GM18498 (cell line): ENCODE data around the gene ZBTB37.
"Not testable (repeated sequence)": the region's sequence is repeated elsewhere in the genome, so short reads cannot be mapped to it uniquely, and the experiment has no call there.

ENCODE experiments used
- ATAC-seq: cut with Tn5 transposase; IDR thresholded peaks from one replicate; pipeline ENCODE4 v1.9.1; 2021; ENCODE audit warnings: mild to moderate bottlenecking, moderate library complexity; ENCODE audit not compliant: unreplicated experiment

The ZBTB37 gene

GRCh38 chr1:173865468-173866164 lies 2.6 kb upstream of the ZBTB37 start:
- no peak for ATAC-seq

DNA sequence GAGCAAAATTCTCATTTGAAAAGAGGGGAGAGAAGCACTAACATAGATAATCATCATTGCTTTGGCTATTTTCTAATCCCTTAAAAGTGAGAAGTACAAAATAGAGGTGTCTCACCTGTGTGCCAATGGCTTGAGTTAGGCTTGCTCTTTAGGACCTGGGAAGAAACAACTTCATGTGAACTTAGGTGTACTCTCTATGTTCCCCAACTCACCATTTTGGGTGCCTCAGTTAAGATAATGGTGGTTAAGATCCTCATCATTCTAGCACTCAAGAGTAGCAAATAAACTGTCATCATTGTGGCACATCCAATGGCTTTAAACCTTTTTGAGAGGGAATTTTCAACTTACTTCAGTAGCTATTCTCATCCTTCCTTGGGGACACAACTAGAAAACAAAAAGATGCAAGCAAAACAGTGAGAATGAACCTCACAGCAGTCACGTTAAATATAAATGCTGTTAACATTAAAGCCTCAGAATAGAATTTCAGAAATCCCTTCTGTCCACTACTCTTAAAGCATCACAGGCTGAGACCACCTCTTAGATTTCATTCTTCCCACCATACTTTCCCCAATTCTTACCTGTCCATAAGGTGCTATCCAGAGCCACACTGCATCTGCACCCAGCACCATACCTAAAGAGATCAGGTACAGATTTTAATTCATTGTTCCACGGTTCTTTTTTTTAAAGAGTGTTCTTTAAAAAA lies 1.6 kb upstream of the ZBTB37 start:
- no peak for ATAC-seq

GRCh38 chr1:173867141-173867752 lies 933 bp upstream of the ZBTB37 start:
- no peak for ATAC-seq

DNA sequence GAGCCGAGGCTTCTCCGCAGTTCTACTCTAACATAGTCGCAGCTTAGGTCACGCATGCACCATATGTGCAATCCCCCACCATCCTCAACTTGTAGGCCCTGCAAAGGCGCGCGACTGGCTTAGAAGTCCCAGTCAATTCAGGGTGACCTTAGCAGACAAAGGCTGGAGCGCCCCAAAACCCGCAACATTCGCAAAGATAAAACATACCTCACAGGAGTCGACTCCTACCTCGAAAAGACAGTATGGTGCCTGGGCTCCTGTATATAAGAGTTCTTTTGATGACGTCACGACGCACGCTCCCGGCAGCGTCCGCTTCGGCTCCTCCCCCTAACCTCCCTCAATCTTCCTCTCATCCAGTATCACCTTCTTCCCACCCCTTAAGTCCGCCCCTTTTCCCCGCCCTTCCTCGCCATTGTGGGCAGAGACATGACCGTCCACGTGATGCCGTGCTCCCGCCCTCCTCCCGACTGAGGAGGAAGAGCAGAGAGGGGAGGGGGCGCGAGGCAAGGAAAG lies 371 bp upstream of the ZBTB37 start, which contains the start of gene GAS5:
TSS of gene GAS5 (minus strand) at position 237 of the 513 bp plus-strand sequence.
- peak; percentile 74 for ATAC-seq

GRCh38 chr1:173869021-173869359 lies 810 bp downstream of the ZBTB37 start:
- ATAC-seq, result no peak

DNA sequence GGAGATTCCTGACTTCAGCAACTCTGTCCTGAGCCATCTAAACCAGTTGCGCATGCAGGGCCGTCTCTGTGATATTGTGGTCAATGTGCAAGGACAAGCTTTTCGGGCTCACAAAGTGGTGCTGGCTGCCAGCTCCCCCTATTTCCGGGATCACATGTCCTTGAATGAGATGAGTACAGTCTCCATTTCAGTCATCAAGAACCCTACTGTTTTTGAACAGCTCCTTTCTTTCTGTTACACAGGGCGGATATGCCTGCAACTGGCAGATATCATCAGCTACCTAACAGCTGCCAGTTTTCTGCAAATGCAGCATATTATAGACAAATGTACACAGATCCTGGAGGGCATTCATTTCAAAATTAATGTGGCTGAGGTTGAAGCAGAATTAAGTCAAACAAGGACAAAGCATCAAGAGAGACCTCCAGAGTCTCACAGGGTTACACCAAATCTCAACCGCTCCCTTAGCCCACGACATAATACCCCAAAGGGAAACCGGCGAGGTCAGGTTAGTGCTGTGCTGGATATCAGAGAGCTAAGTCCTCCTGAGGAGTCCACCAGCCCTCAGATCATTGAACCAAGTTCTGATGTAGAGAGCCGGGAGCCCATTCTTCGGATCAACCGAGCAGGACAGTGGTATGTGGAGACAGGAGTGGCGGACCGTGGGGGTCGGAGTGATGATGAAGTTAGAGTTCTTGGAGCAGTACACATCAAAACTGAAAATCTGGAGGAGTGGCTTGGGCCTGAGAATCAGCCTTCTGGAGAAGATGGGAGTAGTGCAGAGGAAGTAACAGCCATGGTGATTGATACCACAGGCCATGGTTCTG lies 2.3 kb downstream of the ZBTB37 start:
- peak; percentile 21 for ATAC-seq

GRCh38 chr1:173871091-173871490 lies 2.9 kb downstream of the ZBTB37 start:
- ATAC-seq, result no peak

DNA sequence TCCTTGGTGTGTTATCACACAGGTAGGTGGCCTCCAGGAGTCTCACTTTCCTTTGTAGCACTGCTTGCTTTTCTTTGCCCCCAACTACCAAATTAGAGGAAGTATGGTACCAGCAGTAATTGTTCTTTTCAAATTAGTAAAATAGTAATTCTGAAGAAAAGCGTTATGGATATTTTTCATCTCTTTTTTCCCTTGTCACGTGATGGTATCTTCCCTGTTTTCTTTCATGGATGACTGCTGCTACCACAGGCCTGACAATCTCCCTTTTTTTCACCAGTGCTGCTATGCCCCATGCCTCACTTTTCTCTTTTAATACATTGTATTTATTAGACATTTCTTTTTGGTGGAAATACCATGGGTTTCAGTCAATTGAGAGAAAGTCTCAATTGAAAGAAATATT lies 3.3 kb downstream of the ZBTB37 start:
- no peak for ATAC-seq

DNA sequence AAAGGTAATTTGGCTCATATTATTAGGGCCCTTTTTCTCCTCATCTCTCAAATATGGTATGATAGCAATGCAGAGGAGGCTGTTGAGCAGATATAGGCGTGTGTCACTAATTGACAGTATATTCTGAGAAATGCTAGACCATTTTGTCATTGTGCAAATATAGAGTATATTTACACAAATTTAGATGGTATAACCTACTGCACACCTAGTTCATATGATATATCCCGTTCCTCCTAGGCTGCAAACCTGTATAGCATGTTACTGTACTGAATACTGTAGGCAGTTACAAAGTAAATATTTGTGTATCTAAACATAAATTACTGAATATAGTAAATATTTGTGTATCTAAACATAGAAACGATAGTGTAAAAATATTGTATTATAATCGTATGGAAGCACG lies 8.6 kb downstream of the ZBTB37 start:
- no peak for ATAC-seq

DNA sequence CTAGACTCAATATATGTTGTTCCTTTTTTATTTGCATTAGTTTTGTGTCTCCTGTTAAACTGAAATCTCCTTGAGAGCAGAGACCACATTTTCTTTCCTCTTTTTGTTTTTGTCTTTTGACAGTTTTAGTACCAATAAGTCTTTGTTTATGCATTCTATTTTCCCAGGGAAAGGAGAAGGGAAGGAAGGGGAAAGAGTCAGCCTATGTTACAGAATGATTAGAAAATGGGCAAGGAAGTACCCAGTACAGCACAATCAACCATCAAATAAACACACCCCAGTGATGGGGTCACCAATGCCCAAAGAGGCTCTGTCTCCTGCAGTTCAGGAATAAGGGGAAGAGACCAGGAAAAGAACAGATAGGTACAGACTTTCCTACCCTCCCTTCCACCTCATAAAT lies 10.1 kb downstream of the ZBTB37 start:
- ATAC-seq, result no peak

DNA sequence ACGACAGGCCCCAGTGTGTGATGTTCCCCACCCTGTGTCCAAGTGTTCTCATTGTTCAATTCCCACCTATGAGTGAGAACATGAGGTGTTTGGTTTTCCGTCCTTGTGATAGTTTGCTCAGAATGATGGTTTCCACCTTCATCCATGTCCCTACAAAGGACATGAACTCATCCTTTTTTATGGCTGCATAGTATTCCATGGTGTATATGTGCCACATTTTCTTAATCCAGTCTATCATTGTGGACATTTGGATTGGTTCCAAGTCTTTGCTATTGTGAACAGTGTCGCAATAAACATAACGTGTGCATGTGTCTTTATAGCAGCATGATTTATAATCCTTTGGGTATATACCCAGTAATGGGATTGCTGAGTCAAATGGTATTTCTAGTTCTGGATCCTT lies 12.9 kb downstream of the ZBTB37 start:
- not testable (repeated sequence) for ATAC-seq

DNA sequence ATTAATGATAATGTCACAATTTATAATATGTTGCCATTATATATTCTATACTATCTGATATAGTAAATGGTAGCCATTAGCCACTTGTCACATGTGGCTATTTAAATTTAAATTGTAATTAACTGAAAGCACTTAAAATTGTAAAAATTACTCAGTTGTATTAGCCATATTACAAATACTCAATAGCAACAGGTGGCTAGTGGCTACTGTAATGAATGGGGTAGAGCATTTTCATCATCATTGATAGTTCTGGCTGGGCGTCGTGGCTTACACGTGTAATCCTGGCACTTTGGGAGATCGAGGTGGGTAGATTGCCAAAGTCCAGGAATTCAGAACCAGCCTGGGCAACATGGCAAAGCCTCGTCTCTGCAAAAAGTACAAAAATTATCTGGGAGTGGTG lies 16.5 kb downstream of the ZBTB37 start:
- ATAC-seq, result no peak

- ATAC-seq, result no peak
Measured at GRCh38 chr1:173886746-173887611, 18.8 kb downstream of the ZBTB37 start.

GRCh38 chr1:173887627-173888026 lies 19.4 kb downstream of the ZBTB37 start:
- no peak for ATAC-seq

DNA sequence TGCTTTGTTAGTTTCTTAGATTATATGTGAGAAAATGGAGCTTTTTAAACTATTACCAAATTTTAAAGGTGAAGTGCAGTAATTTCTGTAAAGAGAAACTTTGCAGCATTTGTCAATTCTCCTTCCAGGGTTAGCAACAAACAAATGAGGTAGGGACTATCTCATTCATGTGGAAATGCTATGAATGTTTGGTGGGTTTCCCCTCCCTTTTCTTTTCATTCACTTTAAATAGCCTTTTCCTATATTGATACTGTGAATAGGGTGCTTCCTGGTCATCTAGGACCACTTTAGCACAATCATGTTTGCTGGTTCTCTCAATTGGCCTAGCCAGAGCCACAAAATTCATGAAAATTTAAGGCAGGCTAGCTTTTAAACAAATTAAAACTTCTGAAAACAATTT lies 20.6 kb downstream of the ZBTB37 start:
- no peak for ATAC-seq

DNA sequence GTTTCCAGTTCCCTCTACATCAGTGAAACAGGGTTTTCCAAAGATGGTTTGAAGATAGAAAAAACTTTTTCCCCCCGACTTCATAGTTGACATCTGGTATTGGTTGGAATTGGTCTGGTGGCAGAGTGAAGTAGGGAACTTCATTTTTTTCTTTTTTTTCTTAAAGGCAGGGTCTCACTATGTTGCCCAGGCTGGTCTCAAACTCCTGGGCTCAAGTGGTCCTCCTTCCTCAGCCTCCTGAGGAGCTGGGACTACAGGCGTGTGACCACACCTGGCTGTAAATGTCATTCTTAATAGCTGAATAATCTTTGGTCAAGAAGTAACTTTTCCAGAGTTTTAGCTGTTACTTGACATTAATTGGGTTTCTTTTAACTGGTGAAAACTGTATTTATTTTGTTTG lies 21.7 kb downstream of the ZBTB37 start:
- no peak for ATAC-seq

DNA sequence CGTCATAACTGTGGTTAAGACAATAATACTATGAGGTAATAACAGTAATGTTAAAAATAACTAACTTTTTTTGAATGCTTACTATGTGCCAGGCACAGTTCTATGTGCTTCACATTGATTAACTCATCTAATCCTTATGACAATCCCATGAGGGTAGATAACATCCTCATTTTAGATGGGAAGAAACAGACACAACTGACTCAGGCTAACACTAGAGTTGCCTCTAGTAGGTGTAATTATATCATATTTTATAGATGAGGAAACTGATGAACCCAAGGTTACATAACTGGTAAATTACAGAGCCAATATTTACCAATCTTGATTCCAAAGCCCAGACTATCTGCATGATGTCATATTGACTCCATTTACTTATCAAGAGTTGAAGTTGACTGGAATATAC lies 25.4 kb downstream of the ZBTB37 start:
- no peak for ATAC-seq

GRCh38 chr1:173894189-173894588 lies 26.0 kb downstream of the ZBTB37 start:
- ATAC-seq, result no peak

- ATAC-seq, result no peak
Measured at GRCh38 chr1:173900427-173900826, 32.2 kb downstream of the ZBTB37 start.

GRCh38 chr1:173900992-173901391 lies 32.8 kb downstream of the ZBTB37 start:
- ATAC-seq, result no peak
